Hypothalamus (tissue), 51 donors: ENCODE results near the gene MTARC1.
A peak's percentile ranks its signal among the peaks of the same experiment; 100 is the strongest.

Source experiments
- DNase-seq, 51 donors: peaks; one replicate each; lab custom pipeline; 2025; lab: John Stamatoyannopoulos, UW

MTARC1 gene

GRCh38 chr1:220786337-220787068 lies at the start of gene MTARC1:
MTARC1 (plus strand) TSS chr1:220786913; CDS start chr1:220786945, 32 bp downstream.
- peak in 42 of 51 donors; percentile 14 to 80 (median 58) for DNase-seq

DNA sequence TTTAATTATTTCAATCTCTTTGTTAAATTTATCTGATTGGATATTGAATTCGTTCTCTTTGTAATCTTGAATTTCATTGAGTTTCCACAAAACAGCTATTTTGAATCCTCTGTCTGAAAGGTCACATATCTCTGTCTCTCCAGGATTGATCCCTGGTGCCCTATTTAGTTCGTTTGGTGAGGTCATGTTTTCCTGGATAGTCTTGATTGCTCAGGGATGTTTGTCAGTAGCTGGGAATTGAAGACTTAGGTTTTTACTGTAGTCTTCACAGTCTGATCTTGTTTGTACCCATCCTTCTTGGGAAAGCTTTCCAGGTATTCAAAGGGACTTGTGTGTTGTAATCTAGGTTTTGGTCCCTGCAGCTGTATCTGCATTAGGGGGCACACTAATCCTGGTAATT lies 45.4 kb upstream of the MTARC1 start:
- no peak for DNase-seq

DNA sequence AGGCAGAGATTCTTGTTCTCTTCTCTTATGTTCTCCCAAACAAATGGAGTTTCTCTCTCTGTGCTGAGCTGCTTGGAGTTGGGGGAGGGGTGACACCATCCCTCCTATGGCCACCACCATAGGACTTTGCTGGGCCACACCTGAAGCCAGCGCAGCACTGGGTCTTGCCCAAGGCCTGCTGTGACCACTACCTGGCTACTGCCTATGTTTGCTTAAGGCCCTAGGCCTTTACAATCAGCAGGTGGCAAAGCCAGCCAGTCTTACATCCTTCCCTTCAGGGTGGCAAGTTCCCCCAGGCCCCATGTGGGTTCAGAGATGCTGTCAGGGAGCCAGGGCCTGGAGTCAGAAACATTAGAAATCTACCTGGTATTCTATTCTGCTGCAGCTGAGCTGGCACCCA lies 44.9 kb upstream of the MTARC1 start:
- DNase-seq: no peak

- no peak for DNase-seq
Observed at GRCh38 chr1:220742520-220742919, 44.2 kb upstream of the MTARC1 start.

- no peak for DNase-seq
Observed at GRCh38 chr1:220746851-220747250, 39.9 kb upstream of the MTARC1 start.

- DNase-seq: no peak
Observed at GRCh38 chr1:220747437-220748088, 39.1 kb upstream of the MTARC1 start.

GRCh38 chr1:220748089-220748934 lies 38.4 kb upstream of the MTARC1 start, which contains the start of gene MTARC2:
MTARC2 (plus strand) TSS chr1:220748322; CDS start chr1:220748532, 210 bp downstream.
- DNase-seq: peak in 44 of 51 donors; percentile 8 to 71 (median 49)

- no peak for DNase-seq
Observed at GRCh38 chr1:220748936-220749335, 37.8 kb upstream of the MTARC1 start.

GRCh38 chr1:220750131-220750515 lies 36.6 kb upstream of the MTARC1 start:
- DNase-seq: no peak

- DNase-seq: peak in 1 of 51 donors; percentile 42
Observed at GRCh38 chr1:220751111-220751510, 35.6 kb upstream of the MTARC1 start.

DNA sequence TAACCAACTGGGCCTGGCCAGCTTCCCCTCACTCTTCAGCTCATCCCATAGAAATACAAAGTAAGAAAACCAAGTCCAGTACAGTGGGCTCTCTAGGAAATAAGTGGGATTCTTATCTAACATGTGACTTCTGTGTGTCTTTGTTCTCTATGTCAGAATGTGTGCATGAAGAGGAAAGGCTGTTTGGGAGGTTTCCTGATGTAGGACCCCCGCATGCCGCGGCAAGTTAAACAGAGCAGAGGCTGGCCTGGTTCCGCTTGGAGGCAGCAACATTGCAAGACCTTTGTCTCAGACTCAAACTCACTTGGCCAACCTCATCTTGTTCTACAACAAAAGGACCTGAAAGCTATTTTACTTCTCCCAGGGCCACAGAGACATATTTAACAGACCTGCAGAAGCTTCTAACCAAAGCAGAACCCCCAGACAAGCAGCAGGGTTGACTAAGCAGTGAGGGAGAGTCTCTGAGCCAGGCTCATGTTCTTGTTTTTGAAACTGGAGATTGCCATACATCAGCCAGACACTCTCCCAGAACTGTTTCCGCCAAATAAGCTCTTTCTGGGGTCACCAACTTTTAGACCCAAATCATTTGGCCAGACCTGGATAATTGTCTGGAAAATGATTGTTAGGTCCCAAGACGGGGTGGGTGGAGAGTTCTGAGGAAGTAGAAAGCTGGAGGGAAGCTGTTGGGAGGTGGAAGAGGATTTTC lies 32.3 kb upstream of the MTARC1 start:
- DNase-seq: no peak

- no peak for DNase-seq
Observed at GRCh38 chr1:220754918-220755295, 31.8 kb upstream of the MTARC1 start.

DNA sequence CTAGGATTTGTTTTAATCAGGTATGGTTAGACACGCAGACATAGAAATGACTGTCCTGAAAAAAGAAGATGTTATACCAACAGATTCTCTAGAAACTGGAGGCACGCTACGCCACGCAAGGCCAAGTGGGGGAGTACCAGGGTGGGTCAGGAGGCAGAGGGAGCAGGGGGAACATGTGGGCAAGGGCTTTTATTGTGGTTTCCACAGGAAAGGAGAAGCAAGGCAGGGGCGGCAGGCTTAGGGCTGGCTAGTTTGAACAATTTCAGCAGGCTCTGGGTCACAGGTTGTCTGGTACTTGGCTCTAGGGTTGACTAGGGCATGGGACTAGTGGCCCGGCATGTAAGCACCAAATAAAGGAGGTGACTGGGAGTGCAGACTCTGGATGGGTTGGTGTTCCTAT lies 31.4 kb upstream of the MTARC1 start:
- DNase-seq: no peak

- DNase-seq: no peak
Observed at GRCh38 chr1:220757441-220757840, 29.3 kb upstream of the MTARC1 start.

- DNase-seq: no peak
Observed at GRCh38 chr1:220759147-220759546, 27.6 kb upstream of the MTARC1 start.

- no peak for DNase-seq
Observed at GRCh38 chr1:220761688-220762427, 24.9 kb upstream of the MTARC1 start.

GRCh38 chr1:220764757-220765156 lies 22.0 kb upstream of the MTARC1 start:
- DNase-seq: no peak

GRCh38 chr1:220767312-220768125 lies 19.2 kb upstream of the MTARC1 start:
- DNase-seq: no peak

DNA sequence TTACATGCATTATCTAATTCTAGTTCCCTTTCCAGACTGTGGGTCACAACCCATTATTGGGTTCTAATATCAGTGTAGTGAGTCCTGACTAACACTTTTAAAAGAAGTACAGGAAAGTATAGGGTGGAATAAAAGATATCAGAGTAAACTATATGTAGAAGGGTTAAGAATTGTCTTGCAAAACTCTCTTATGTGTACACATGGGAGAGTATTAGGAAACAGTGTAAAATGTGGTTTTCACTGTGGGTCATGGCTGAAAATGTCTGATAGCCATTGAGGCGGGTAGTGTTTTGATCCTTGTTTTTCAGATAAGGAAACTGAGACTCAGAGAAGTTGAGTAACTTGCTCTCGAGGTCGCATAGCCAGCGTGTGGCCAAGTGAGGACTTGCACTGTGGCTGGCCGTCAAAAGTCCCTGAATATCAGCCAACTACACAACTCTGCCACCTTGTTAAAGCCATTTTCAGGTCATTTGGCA lies 18.5 kb upstream of the MTARC1 start:
- no peak for DNase-seq
